ENCODE measurements around the gene PYGB.

PYGB gene

DNA sequence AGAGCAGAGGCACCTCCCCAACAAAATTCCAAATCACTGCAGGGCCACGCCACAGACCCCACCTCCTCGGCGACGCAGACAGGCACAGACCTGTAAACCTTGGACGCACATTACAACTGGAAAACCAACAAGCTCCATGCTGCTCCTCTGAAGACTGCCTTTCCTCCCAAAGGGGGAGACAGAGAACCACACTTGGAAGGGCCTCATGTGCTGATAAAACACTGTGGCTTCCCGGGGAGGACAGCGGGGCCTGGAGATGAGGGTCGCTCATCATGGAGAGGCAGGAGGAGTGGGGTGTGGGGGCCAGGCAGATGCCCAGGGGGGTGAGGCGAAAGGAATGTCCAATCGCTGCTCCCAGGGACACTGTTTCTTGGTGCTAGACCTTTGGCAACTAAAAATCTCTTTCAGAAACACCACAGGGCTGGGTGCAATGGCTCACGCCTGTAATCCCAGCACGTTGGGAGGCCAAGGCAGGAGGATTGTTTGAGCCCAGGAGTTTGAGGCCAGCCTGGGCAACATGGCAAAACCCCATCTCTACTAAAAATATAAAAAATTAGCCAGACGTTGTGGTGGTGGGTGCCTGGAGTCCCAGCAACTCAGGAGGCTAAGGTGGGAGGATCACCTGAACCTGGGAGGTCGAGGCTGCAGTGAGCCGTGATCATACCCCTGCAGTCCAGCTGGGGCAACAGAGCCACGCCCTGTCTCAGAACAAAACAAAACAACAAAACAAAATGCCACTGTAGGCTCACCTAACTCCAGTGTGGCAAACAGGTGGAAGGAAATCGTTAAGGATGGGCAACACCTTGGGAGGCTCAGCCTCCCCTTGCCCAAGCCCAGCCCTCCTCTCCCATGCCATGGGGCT lies 88.9 kb downstream of the PYGB start:
- DNase-seq (ENCODE audit: low spot score) = no peak

DNA sequence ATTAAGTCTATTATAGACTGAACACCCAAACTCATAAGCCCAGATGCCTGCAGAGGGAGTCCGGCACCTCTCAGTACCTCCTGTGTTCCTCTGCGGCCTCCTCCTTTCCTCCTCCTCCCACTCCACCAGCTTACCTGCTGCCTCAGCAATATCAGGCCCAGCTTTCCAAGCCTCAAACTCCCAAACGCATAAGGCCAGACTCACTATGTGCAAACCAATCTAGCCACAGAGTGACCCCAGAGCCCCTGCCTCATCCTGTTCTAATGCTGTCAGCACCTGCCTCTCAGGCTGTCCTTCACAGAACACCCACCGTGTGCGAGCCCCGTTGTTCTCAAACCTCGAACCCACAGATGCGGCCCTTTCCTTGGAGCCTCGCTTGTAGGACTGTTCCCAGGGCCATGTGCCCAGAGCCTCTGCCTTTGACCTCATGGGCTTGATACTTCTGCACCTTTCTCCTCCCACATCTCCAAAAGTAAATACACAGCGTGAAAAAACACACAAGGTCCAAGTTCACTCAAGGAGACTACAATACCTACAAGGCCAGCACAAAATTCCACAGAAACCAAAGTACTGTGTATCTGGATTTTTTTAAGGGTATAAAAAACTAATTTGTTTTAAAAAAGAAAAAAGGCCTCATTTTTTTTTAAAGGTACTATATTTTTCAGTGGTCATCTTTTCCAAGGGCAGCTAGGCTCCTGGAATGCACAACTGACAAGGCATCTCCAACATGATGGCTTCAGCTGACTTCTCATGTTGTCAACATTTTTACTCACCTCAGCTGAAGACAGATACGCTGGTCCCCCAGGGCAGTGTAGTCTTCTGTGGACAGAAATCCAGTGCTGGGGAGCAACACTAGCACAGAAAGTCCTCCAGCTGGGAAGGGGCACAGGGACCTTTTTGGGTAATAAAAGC lies 90.5 kb downstream of the PYGB start:
- DNase-seq (ENCODE audit: low spot score) = no peak

- no peak for DNase-seq (ENCODE audit: low spot score)
Observed at GRCh38 chr20:25339608-25340007, 91.7 kb downstream of the PYGB start.

DNA sequence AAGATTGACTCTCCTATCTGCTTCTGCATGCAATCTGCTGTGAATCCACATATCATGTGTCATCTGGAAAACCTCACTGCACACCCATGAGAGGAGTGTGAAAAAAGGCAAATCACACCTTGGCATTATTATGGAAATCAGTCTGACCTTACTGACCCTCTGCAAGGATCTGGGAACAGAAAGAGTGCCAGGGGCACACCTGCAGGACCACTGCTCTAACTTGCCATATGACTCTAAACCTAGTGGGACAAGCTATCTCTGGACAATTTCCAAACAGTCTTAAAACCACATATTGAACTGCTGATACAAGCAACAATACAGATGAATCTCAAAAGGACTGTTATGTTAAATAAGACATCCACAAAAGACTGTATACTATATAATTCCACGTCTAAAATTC lies 92.5 kb downstream of the PYGB start:
- no peak for DNase-seq (ENCODE audit: low spot score)

GRCh38 chr20:25341716-25342680 lies 94.1 kb downstream of the PYGB start:
- DNase-seq (ENCODE audit: low spot score) = no peak

- no peak for DNase-seq (ENCODE audit: low spot score)
Observed at GRCh38 chr20:25344634-25345033, 96.7 kb downstream of the PYGB start.

GRCh38 chr20:25345721-25346120 lies 97.8 kb downstream of the PYGB start:
- no peak for DNase-seq (ENCODE audit: low spot score)

DNA sequence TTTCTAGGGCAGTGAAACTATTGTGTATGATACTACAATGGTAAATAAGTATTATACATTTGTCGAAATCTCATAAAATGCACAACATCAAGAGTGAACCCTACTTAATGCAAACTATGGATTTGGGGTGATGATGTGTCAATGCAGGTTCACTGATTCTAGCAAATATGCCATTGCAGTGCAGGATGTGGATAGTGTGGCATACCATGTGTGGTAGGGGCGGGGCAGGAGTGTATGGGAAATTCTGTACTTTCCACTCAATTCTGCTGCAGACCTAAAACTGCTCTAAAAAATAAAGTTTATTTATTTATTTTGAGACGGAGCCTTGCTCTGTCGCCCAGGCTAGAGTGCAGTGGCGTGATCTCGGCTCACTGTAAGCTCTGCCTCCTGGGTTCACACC lies 98.5 kb downstream of the PYGB start:
- no peak for DNase-seq (ENCODE audit: low spot score)

All from hematopoietic multipotent progenitor cell treated with erythropoietin and hydrocortisone succinate and interleukin-3 and kit ligand, for 15 days (in vitro differentiated cells).